Measurements from ENCODE around the gene CCDC88C.

Gene CCDC88C

GRCh38 chr14:91313852-91314251 is 103.8 kb downstream of the CCDC88C start:
- in situ Hi-C loops (cut with MboI; ENCODE audit: low sequenced_read_pairs): no loop called here

- in situ Hi-C loops (cut with MboI; ENCODE audit: low sequenced_read_pairs): no loop called here
Measured at GRCh38 chr14:91313154-91313850, 104.3 kb downstream of the CCDC88C start.

- in situ Hi-C loops (cut with MboI; ENCODE audit: low sequenced_read_pairs): no loop called here
Measured at GRCh38 chr14:91311284-91311662, 106.3 kb downstream of the CCDC88C start.

- in situ Hi-C loops (cut with MboI; ENCODE audit: low sequenced_read_pairs): no loop called here
Measured at GRCh38 chr14:91310606-91311283, 106.9 kb downstream of the CCDC88C start.

GRCh38 chr14:91309756-91310280 is 107.8 kb downstream of the CCDC88C start:
- in situ Hi-C loops (cut with MboI; ENCODE audit: low sequenced_read_pairs): no loop called here

- in situ Hi-C loops (cut with MboI; ENCODE audit: low sequenced_read_pairs): no loop called here
Measured at GRCh38 chr14:91308337-91308736, 109.3 kb downstream of the CCDC88C start.

GRCh38 chr14:91307652-91308051 is 110.0 kb downstream of the CCDC88C start:
- in situ Hi-C loops (cut with MboI; ENCODE audit: low sequenced_read_pairs): no loop called here

- in situ Hi-C loops (cut with MboI; ENCODE audit: low sequenced_read_pairs): no loop called here
Measured at GRCh38 chr14:91307046-91307445, 110.6 kb downstream of the CCDC88C start.

- in situ Hi-C loops (cut with MboI; ENCODE audit: low sequenced_read_pairs): no loop called here
Measured at GRCh38 chr14:91306547-91306946, 111.1 kb downstream of the CCDC88C start.

- in situ Hi-C loops (cut with MboI; ENCODE audit: low sequenced_read_pairs): no loop called here
Measured at GRCh38 chr14:91305650-91306431, 111.8 kb downstream of the CCDC88C start.

- in situ Hi-C loops (cut with MboI; ENCODE audit: low sequenced_read_pairs): no loop called here
Measured at GRCh38 chr14:91303924-91304229, 113.7 kb downstream of the CCDC88C start.

GRCh38 chr14:91303091-91303923 is 114.3 kb downstream of the CCDC88C start:
- in situ Hi-C loops (cut with MboI; ENCODE audit: low sequenced_read_pairs): no loop called here

GRCh38 chr14:91302391-91302790 is 115.2 kb downstream of the CCDC88C start:
- in situ Hi-C loops (cut with MboI; ENCODE audit: low sequenced_read_pairs): no loop called here

GRCh38 chr14:91300957-91301356 is 116.7 kb downstream of the CCDC88C start:
- in situ Hi-C loops (cut with MboI; ENCODE audit: low sequenced_read_pairs): no loop called here

GRCh38 chr14:91300283-91300895 is 117.2 kb downstream of the CCDC88C start:
- in situ Hi-C loops (cut with MboI; ENCODE audit: low sequenced_read_pairs): no loop called here

- in situ Hi-C loops (cut with MboI; ENCODE audit: low sequenced_read_pairs): loop anchor here (10.0 kb wide), 1 partner anchor 395 kb away; no protein-coding TSS in a partner anchor
Measured at GRCh38 chr14:91299121-91300115, 118.2 kb downstream of the CCDC88C start.

GRCh38 chr14:91298576-91298975 is 119.0 kb downstream of the CCDC88C start:
- in situ Hi-C loops (cut with MboI; ENCODE audit: low sequenced_read_pairs): loop anchor here (10.0 kb wide), 1 partner anchor 394 kb away; no protein-coding TSS in a partner anchor

- in situ Hi-C loops (cut with MboI; ENCODE audit: low sequenced_read_pairs): loop anchor here (10.0 kb wide), 1 partner anchor 392 kb away; no protein-coding TSS in a partner anchor
Measured at GRCh38 chr14:91297081-91297711, 120.4 kb downstream of the CCDC88C start.
